SK-MEL-5 (cell line): Measurements from ENCODE around the gene SERINC3. TPM values are rescaled to one million over a fixed set of nuclear protein-coding genes. Genes with fewer than 3 reads are reported as not detected.

Experiments
- DNase-seq: peaks from one replicate; pipeline ENCODE4 v3.0.0-alpha.2; 2016; ENCODE audit warnings: low read depth, low spot score
- in situ Hi-C: cut with HindIII; loops from 2 replicates; pipeline ENCODE4 v1.10.0; 2016; ENCODE audit warnings: low sequenced_read_pairs, high pct_unique_total_duplicates, low pct_unique_long_range_greater_than_20kb
- small RNA-seq, 2 experiments: library from RNA; depleted of rRNA; stranded (forward); fragments of <200 nt; gene quantifications; one replicate each; pipeline ENCODE3, GENCODE V24; 2014
- total RNA-seq: library from RNA; depleted of rRNA; stranded (reverse); fragments of >200 nt; shearing (Covaris generic); gene quantifications from 2 replicates; pipeline ENCODE4 v1.2.3, GENCODE V29; 2014; rRNA removed

Gene SERINC3
- total RNA-seq, 1 experiment from 2014 or later = 97.1 TPM

- in situ Hi-C loops = no loop called here
These were observed 65.3 kb downstream of the SERINC3 start for GRCh38 chr20:44456611-44457010.

GRCh38 chr20:44455126-44455525 lies 66.7 kb downstream of the SERINC3 start:
- in situ Hi-C loops = no loop called here
- DNase-seq = no peak

More at GRCh38 chr20:44456611-44457010, 65.3 kb downstream of the SERINC3 start:
- DNase-seq = no peak

- in situ Hi-C loops = no loop called here
- DNase-seq = no peak
These were observed 67.4 kb downstream of the SERINC3 start for GRCh38 chr20:44454306-44454963.

GRCh38 chr20:44450903-44451450 lies 70.9 kb downstream of the SERINC3 start:
- no peak for DNase-seq
- in situ Hi-C loops = no loop called here

- no peak for DNase-seq
- in situ Hi-C loops = no loop called here
These were observed 71.5 kb downstream of the SERINC3 start for GRCh38 chr20:44450281-44450889.

- no peak for DNase-seq
- in situ Hi-C loops = no loop called here
These were observed 72.0 kb downstream of the SERINC3 start for GRCh38 chr20:44449864-44450263.

- in situ Hi-C loops = no loop called here
- DNase-seq = peak; percentile 72
These were observed 72.9 kb downstream of the SERINC3 start for GRCh38 chr20:44448753-44449546.

GRCh38 chr20:44447827-44448419 lies 73.9 kb downstream of the SERINC3 start:
- no peak for DNase-seq
- in situ Hi-C loops = no loop called here

Small RNA genes lying within 50 kb of the gene (small RNA-seq; reads per million reads assigned to genes)
- 0.12 to 3.1 reads per million in 2 experiments for gene RPL37AP1

Other genes starting within 250 kb of the SERINC3 start
- 20.0 and 20.9 TPM in 2 replicates for gene FITM2, start 210.9 kb downstream of the SERINC3 start, total RNA-seq
- not detected in 2 replicates for gene R3HDML, start 185.0 kb downstream of the SERINC3 start, total RNA-seq
- 0.03 and 0.05 TPM in 2 replicates for gene HNF4A, start 166.4 kb downstream of the SERINC3 start, total RNA-seq
- 5.7 and 6.6 TPM in 2 replicates for gene TTPAL, start 46.2 kb downstream of the SERINC3 start, total RNA-seq
- 30.6 and 32.7 TPM in 2 replicates for gene PKIG, start 60.5 kb upstream of the SERINC3 start, total RNA-seq
- 12.4 and 13.2 TPM in 2 replicates for gene ADA, start 129.6 kb upstream of the SERINC3 start, total RNA-seq
- 0.45 and 0.85 TPM in 2 replicates for gene CCN5, start 193.3 kb upstream of the SERINC3 start, total RNA-seq
- 0.13 TPM in 1 of 2 replicates, not detected in the other for gene KCNK15, start 223.8 kb upstream of the SERINC3 start, total RNA-seq